ENCODE measurements around the gene CLTCL1.
"Not testable (repeated sequence)": the region's sequence is repeated elsewhere in the genome, so short reads cannot be mapped to it uniquely, and the experiment has no call there.

CLTCL1 gene

DNA sequence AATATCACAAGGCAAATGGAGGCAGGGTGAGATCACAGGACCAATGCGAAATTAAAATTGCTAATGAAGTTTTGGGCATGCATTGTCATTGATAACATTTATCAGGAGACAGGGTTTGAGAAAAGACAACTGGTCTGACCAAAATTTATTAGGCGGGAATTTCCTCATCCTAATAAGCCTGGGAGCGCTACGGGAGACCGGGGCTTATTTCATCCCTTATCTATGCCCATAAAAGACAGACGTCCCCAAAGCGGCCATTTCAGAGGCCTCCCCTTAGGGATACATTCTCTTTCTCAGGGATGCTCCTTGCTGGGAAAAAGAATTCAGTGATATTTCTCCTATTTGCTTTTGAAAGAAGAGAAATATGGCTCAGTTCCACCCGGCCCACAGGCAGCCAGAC, 28.6 kb upstream of the CLTCL1 start:
- H3K9me3 ChIP-seq (ENCODE audit: low read length) = not testable (repeated sequence)

DNA sequence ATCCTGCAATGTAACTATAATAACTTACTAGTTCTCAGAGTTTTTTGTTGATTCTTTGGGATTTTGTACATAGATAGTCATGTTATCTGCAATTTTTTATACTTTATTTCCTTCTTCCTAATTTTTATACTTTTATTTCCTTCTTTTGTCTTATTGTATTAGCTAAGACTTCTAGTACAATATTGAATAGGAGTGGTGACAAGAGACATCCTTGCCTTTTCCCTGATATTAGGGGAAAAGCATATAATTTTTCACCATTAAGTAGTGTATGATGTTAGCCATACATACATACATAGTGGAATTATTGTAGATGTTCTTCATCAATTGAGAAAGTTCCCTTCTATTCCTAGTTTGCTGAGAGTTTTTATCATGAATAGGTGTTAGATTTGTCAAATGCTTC, 27.8 kb upstream of the CLTCL1 start:
- Histone ChIP-seq H3K27me3 (ENCODE audit: control insufficient read depth in 1 of 2, insufficient read depth in 2 of 2, low read length in 2 of 2) (no peaks in the 10 kb centered on the region), H3K9ac (ENCODE audit: low read length) (no peak overlapping the region), H3K9me3 (ENCODE audit: low read length) (no peaks in the 10 kb centered on the region)

More for the DNA sequence above, 28.6 kb upstream of the CLTCL1 start:
- H3K4me1 ChIP-seq (ENCODE audit: insufficient read depth, low read length); H3K27ac ChIP-seq (ENCODE audit: low read depth, low read length); H3K4me3 ChIP-seq (ENCODE audit: low read depth in 1 of 2, low read length in 2 of 2); H3K36me3 ChIP-seq (ENCODE audit: insufficient read depth, low read length); H3K9ac ChIP-seq (ENCODE audit: low read length); H3K27me3 ChIP-seq (ENCODE audit: control insufficient read depth in 1 of 2, insufficient read depth in 2 of 2, low read length in 2 of 2): not testable (repeated sequence)

DNA sequence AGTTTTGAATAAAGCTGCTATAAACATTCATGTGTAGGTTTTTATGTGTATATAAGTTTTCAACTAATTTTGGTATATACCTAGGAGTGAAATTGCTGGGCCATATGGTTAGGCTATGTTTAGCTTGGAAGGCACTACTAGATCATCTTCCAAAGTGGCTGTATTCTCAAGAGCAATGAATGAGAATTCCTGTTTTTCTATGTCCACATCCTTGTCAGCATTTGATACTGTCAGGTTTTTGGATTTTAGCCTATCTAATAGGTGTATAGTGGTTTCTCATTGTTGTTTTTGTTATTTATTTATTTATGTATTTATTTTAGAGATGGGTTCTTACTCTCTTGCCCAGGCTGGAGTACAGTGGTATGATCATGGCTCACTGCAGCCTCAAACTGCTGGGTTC, 26.3 kb upstream of the CLTCL1 start:
- H3K36me3 ChIP-seq (ENCODE audit: insufficient read depth, low read length) = no peaks in the 10 kb centered on the region
- H3K9ac ChIP-seq (ENCODE audit: low read length) = no peak overlapping the region
- H3K27me3 ChIP-seq (ENCODE audit: control insufficient read depth in 1 of 2, insufficient read depth in 2 of 2, low read length in 2 of 2) = no peaks in the 10 kb centered on the region
- no peak overlapping the region for H3K27ac ChIP-seq (ENCODE audit: low read depth, low read length)
- no peaks in the 10 kb centered on the region for H3K4me1 ChIP-seq (ENCODE audit: insufficient read depth, low read length)
- no peaks in the 10 kb centered on the region for H3K9me3 ChIP-seq (ENCODE audit: low read length)
- no peak overlapping the region for H3K4me3 ChIP-seq (ENCODE audit: low read depth in 1 of 2, low read length in 2 of 2)

More for the DNA sequence above, 27.8 kb upstream of the CLTCL1 start:
- Histone ChIP-seq H3K27ac (ENCODE audit: low read depth, low read length) (no peak overlapping the region), H3K4me1 (ENCODE audit: insufficient read depth, low read length) (no peaks in the 10 kb centered on the region), H3K4me3 (ENCODE audit: low read depth in 1 of 2, low read length in 2 of 2) (no peak overlapping the region), H3K36me3 (ENCODE audit: insufficient read depth, low read length) (no peaks in the 10 kb centered on the region)

DNA sequence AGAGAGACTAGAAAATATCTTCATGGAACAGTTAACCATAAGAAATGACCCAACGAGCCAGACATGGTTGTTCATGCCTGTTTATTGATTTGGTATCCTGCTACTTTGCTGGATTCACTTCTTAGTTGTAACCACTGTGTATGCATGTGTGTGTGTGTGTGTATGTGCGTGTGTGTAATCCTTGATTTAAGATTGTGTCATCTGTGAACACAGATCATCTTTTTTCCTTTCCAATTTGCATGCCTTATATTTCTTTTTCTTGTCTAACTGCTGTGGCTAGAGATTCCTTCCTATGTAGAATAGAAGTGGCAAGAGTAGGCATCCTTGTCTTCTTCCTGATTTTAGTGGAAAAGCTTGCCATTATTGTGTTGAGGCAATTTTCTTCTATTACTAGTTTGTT, 16.4 kb upstream of the CLTCL1 start:
- Histone ChIP-seq H3K4me1 (ENCODE audit: insufficient read depth, low read length) (no peaks in the 10 kb centered on the region), H3K27ac (ENCODE audit: low read depth, low read length) (no peak overlapping the region)

DNA sequence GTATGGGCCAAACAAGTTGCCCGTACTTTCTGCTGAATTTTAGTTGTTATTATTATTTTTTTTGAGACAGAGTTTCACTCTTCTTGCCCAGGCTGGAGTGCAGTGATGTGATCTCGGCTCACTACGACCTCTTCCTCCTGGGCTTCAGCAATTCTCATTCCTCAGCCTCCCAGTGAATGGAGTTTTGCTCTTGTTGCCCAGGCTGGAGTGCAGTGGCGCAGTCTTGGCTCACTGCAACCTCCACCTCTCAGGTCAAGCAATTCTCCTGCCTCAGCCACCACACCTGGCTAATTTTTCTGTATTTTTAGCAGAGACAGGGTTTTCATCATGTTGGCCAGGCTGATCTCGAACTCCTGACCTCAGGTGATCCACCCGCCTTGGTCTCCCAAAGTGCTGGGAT, 15.0 kb upstream of the CLTCL1 start:
- H3K36me3 ChIP-seq (ENCODE audit: insufficient read depth, low read length); H3K4me1 ChIP-seq (ENCODE audit: insufficient read depth, low read length); H3K9ac ChIP-seq (ENCODE audit: low read length); H3K4me3 ChIP-seq (ENCODE audit: low read depth in 1 of 2, low read length in 2 of 2); H3K9me3 ChIP-seq (ENCODE audit: low read length); H3K27me3 ChIP-seq (ENCODE audit: control insufficient read depth in 1 of 2, insufficient read depth in 2 of 2, low read length in 2 of 2); H3K27ac ChIP-seq (ENCODE audit: low read depth, low read length): not testable (repeated sequence)

More for the DNA sequence above, 16.4 kb upstream of the CLTCL1 start:
- H3K9ac ChIP-seq (ENCODE audit: low read length) = no peak overlapping the region
- H3K36me3 ChIP-seq (ENCODE audit: insufficient read depth, low read length) = no peaks in the 10 kb centered on the region
- no peak overlapping the region for H3K4me3 ChIP-seq (ENCODE audit: low read depth in 1 of 2, low read length in 2 of 2)
- H3K27me3 ChIP-seq (ENCODE audit: control insufficient read depth in 1 of 2, insufficient read depth in 2 of 2, low read length in 2 of 2) = no peaks in the 10 kb centered on the region
- H3K9me3 ChIP-seq (ENCODE audit: low read length) = no peaks in the 10 kb centered on the region

DNA sequence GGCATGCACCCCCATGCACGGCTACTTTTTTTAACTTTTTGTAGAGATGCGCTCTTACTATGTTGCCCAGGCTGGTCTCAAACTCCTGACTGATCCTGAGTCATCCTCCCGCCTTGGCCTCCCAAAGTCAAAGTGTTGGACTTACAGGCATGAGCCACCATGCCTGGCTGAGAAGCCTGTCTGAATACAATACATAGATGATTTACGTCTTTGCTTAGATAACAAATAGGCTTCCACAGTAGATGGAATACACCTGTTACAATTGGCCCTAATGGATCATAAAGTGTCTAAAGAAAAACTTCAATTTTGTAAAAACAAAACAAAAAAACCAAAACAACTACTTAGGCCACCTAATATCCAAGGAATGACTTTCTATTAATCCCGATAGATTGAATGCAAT, 13.0 kb upstream of the CLTCL1 start:
- H3K36me3 ChIP-seq (ENCODE audit: insufficient read depth, low read length) = no peaks in the 10 kb centered on the region
- H3K4me3 ChIP-seq (ENCODE audit: low read depth in 1 of 2, low read length in 2 of 2) = no peak overlapping the region
- no peak overlapping the region for H3K9ac ChIP-seq (ENCODE audit: low read length)
- no peaks in the 10 kb centered on the region for H3K4me1 ChIP-seq (ENCODE audit: insufficient read depth, low read length)
- H3K9me3 ChIP-seq (ENCODE audit: low read length) = no peaks in the 10 kb centered on the region
- H3K27me3 ChIP-seq (ENCODE audit: control insufficient read depth in 1 of 2, insufficient read depth in 2 of 2, low read length in 2 of 2) = no peaks in the 10 kb centered on the region
- H3K27ac ChIP-seq (ENCODE audit: low read depth, low read length) = no peak overlapping the region

DNA sequence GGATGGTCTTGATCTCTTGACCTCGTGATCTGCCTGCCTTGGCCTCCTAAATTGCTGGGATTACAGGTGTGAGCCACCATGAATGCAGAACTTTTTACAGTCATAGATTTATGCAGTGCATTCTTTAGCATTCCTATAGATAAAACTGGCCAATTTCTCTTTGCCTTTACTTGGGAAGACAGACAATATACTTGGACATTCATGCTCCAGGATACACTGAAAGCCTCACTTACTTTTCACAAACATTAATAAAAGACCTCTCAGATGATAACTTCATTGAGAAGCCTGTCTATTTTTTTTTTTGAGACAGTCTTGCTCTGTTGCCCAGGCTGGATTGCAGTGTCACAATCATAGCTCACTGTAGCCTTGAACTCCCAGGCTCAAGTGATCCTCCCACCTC, 12.3 kb upstream of the CLTCL1 start:
- Histone ChIP-seq H3K9me3 (ENCODE audit: low read length) (no peaks in the 10 kb centered on the region), H3K36me3 (ENCODE audit: insufficient read depth, low read length) (no peaks in the 10 kb centered on the region), H3K27me3 (ENCODE audit: control insufficient read depth in 1 of 2, insufficient read depth in 2 of 2, low read length in 2 of 2) (no peaks in the 10 kb centered on the region), H3K27ac (ENCODE audit: low read depth, low read length) (no peak overlapping the region), H3K4me3 (ENCODE audit: low read depth in 1 of 2, low read length in 2 of 2) (no peak overlapping the region), H3K9ac (ENCODE audit: low read length) (no peak overlapping the region), H3K4me1 (ENCODE audit: insufficient read depth, low read length) (no peaks in the 10 kb centered on the region)

DNA sequence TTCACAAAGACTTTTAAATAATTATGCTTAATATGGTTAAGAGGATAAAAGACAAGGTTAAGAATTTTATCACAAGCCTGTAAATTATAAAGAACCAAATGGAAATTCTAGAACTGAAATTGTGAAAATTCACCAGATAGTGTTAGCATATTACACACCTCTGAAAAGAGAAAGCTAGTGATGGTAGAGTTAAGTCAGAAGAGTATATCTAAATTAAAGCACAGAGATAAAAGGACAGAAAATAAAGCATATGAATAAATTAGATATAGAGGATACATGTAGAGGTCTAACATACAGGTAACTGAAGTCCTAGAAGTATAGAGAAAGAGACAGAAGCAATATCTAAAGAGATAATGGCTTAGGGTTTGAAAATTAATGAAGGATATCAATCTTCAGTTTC, 4.2 kb upstream of the CLTCL1 start:
- H3K27ac ChIP-seq (ENCODE audit: low read depth, low read length) = no peak overlapping the region
- no peak overlapping the region for H3K9ac ChIP-seq (ENCODE audit: low read length)
- H3K4me3 ChIP-seq (ENCODE audit: low read depth in 1 of 2, low read length in 2 of 2) = no peak overlapping the region
- H3K9me3 ChIP-seq (ENCODE audit: low read length) = no peaks in the 10 kb centered on the region
- peaks cover 6% of the 10 kb centered on the region for H3K4me1 ChIP-seq (ENCODE audit: insufficient read depth, low read length)
- no peaks in the 10 kb centered on the region for H3K27me3 ChIP-seq (ENCODE audit: control insufficient read depth in 1 of 2, insufficient read depth in 2 of 2, low read length in 2 of 2)
- H3K36me3 ChIP-seq (ENCODE audit: insufficient read depth, low read length) = no peaks in the 10 kb centered on the region

DNA sequence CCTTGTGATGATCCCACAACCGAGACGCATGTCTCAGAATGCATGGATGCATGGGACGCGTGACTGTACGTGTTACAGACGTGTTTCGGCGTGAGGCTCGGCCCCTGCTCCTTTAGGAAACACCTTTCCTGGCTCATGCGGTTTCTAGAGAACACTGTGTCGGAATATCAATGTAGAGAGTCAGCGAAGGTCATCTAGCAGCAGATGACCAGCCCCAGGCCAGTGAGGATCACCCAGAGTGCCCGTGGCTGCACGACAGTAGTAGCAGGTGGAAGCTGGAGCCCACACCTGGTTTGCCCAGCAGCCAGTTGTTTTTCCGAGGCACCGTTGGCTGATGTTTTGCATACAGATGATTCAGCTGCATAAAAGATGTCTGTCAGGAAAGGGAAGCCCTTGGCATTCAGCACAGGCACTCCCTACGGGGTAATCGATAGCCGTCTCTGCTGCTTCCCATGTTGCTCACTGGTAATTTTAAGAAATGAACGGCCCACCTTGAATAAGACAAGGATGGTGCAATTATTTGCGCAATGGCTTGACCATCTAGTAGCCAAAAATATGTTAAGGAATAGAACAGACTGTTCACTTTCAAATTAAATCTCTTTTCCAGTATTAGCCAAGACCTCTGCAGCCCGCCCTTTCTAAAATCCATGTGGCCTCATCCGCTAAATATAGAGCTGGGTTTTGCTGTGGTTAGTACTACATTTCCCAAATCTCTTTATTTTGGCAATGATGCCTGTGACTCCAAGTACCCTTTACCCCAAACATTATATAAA, 1.1 kb upstream of the CLTCL1 start:
- peak overlapping the region; percentile 94 for H3K9ac ChIP-seq (ENCODE audit: low read length)
- H3K4me3 ChIP-seq (ENCODE audit: low read depth in 1 of 2, low read length in 2 of 2) = peak overlapping the region; percentile 89 to 97
- H3K4me1 ChIP-seq (ENCODE audit: insufficient read depth, low read length) = peaks cover 15% of the 10 kb centered on the region
- H3K27me3 ChIP-seq (ENCODE audit: control insufficient read depth in 1 of 2, insufficient read depth in 2 of 2, low read length in 2 of 2) = no peaks in the 10 kb centered on the region
- H3K36me3 ChIP-seq (ENCODE audit: insufficient read depth, low read length) = no peaks in the 10 kb centered on the region
- H3K27ac ChIP-seq (ENCODE audit: low read depth, low read length) = no peak overlapping the region
- no peaks in the 10 kb centered on the region for H3K9me3 ChIP-seq (ENCODE audit: low read length)

DNA sequence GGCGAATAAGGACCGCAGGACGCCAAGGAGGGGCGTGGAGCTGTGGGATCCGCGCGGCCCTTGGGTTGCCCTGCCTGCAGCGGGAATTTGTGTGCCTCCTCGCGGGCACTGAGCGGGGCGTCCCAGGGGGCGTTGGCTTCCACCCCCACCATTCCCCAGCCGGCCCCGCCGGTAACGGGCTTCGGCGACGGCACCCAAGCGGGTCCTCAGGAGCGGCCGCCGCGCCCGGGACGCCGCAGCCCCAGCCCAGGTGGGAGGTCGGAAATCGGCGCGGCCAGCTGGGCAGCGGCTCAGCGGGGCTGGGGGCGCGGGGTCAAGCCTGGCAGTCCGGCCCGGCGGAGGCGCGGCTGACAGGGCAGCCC, 320 bp downstream of the CLTCL1 start:
- Histone ChIP-seq H3K36me3 (ENCODE audit: insufficient read depth, low read length) (no peaks in the 10 kb centered on the region), H3K4me1 (ENCODE audit: insufficient read depth, low read length) (peaks cover 15% of the 10 kb centered on the region), H3K27me3 (ENCODE audit: control insufficient read depth in 1 of 2, insufficient read depth in 2 of 2, low read length in 2 of 2) (no peaks in the 10 kb centered on the region), H3K27ac (ENCODE audit: low read depth, low read length) (no peak overlapping the region), H3K9me3 (ENCODE audit: low read length) (no peaks in the 10 kb centered on the region), H3K9ac (ENCODE audit: low read length) (peak overlapping the region; percentile 29), H3K4me3 (ENCODE audit: low read depth in 1 of 2, low read length in 2 of 2) (peak overlapping the region; percentile 70 to 71)

DNA sequence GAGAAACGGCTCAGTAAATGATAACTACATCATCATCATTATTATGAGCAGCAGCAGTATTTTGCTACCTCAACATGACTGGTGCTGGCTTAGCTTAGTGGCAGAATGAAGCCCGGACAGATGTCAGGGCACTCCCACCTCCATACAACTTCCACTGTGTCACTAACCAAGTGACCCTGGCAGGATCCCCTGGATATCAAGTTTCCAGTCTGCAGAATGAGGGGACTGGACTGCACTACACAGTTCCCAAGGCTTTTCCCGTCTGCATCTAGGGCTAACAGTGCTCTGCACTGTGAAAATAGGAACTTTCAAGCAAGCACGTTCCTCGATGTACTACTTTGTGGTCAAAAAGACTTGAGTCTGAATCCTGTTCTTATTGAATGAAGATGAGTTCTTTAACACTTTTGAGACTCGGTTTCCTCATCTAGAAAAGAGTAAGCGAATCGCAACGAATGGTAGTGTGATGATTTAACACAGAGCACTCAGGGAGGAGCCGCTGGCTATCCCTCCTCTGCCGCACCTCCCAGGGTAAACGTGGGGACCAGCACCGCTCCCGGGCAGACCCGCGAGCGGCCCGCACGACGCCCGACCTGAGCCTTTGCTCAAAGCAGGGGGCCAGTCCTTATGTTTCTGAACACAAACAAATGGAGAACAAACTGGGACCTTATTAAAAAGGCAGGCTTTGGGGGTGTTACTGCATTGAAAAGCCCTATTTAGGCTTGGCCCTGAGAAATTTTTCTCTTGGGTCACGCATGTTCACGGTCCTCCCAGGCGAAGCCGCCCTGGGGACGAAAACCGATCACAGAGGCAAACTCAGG, 910 bp downstream of the CLTCL1 start:
- Histone ChIP-seq H3K4me3 (ENCODE audit: low read depth in 1 of 2, low read length in 2 of 2) (peak overlapping the region; percentile 70 to 71), H3K9me3 (ENCODE audit: low read length) (no peaks in the 10 kb centered on the region), H3K27me3 (ENCODE audit: control insufficient read depth in 1 of 2, insufficient read depth in 2 of 2, low read length in 2 of 2) (no peaks in the 10 kb centered on the region), H3K36me3 (ENCODE audit: insufficient read depth, low read length) (no peaks in the 10 kb centered on the region), H3K4me1 (ENCODE audit: insufficient read depth, low read length) (peaks cover 15% of the 10 kb centered on the region), H3K27ac (ENCODE audit: low read depth, low read length) (no peak overlapping the region), H3K9ac (ENCODE audit: low read length) (peak overlapping the region; percentile 29)
